Neural progenitor cell (in vitro differentiated cells): Measurements from ENCODE around the gene CFAP299.

Experiments
- EZH2 ChIP-seq: fragments of 200-600 bp; sonication (generic); IDR thresholded peaks from 2 replicates; pipeline ENCODE4 v1.6.1; 2017; ENCODE audit warnings: antibody characterized with exemption, mild to moderate bottlenecking, moderate library complexity
- EZH2phosphoT487 ChIP-seq: fragments of 200-600 bp; sonication (generic); IDR thresholded peaks from 2 replicates; pipeline ENCODE4 v1.6.1; 2017; ENCODE audit warnings: antibody characterized with exemption

GRCh38 chr4:80489798-80490197, 154.3 kb downstream of the CFAP299 start:
- TF ChIP-seq EZH2phosphoT487: no peak
- no peak for TF ChIP-seq EZH2
